Measurements from ENCODE around the gene CLDN6.

DNA sequence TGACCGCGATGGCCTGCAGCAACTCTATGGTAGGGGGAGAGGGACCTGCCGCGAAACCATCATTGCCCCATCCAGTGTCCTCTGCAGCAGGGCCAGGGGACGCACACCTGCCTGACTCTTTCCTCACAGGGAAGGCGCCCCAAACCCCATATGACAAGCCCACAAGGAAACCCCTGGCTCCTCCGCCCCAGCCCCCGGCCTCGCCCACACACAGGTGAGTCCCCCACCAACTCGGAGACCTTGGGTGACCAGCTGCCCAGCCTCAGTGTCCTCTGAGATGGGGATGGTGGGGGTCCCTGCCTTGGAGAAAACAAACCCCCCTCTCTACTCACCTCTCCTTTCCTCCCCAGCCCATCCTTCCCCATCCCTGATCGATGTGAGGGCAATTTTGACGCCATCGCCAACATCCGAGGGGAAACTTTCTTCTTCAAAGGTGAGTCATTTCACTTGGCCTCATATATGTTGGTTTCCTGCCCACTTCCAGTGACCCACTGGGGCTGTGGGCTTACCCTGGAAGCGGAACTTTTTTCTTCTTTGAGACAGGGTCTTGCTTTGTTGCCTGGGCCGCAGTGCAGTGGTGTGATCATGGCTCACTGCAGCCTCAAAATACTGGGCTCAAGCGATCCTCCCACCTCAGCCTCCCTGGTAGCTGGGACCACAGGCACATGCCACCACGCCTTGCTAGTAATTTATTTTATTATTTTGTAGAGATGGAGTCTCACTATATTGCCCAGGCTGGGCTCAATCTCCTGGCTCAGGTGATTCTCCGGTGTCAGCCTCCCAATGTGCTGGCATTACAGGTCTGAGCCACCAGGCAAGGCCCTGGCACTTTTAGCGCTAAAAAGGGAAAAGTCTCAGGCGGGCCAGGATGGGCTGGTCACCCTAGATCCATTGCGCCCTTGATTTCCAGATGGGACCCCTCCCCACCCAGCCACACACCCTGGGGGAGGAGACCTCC, 39.5 kb upstream of the CLDN6 start:
- no peak for TF ChIP-seq POLR2A (IDR thresholded peaks at IDR 0.05; ENCODE audit: borderline replicate concordance, extremely low read depth, insufficient read depth, insufficient read length)
- TF ChIP-seq, protein P1, sequence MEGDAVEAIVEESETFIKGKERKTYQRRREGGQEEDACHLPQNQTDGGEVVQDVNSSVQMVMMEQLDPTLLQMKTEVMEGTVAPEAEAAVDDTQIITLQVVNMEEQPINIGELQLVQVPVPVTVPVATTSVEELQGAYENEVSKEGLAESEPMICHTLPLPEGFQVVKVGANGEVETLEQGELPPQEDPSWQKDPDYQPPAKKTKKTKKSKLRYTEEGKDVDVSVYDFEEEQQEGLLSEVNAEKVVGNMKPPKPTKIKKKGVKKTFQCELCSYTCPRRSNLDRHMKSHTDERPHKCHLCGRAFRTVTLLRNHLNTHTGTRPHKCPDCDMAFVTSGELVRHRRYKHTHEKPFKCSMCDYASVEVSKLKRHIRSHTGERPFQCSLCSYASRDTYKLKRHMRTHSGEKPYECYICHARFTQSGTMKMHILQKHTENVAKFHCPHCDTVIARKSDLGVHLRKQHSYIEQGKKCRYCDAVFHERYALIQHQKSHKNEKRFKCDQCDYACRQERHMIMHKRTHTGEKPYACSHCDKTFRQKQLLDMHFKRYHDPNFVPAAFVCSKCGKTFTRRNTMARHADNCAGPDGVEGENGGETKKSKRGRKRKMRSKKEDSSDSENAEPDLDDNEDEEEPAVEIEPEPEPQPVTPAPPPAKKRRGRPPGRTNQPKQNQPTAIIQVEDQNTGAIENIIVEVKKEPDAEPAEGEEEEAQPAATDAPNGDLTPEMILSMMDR (IDR thresholded peaks at IDR 0.05 in 2 of 3, conservative IDR thresholded peaks at IDR 0.05 in 1 of 3; ENCODE audit: borderline replicate concordance in 1 of 3, insufficient read depth in 1 of 3, low read depth in 2 of 3, low read length in 2 of 3): no peak
- TF ChIP-seq, protein P2, sequence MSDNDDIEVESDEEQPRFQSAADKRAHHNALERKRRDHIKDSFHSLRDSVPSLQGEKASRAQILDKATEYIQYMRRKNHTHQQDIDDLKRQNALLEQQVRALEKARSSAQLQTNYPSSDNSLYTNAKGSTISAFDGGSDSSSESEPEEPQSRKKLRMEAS (IDR thresholded peaks at IDR 0.05): no peak
- TF ChIP-seq YY1 (IDR thresholded peaks at IDR 0.05; ENCODE audit: extremely low read depth, insufficient replicate concordance, low read depth, low read length): no peak

Data from HCT116 (cell line).